ENCODE results near the gene SLC19A3.

SLC19A3 gene

DNA sequence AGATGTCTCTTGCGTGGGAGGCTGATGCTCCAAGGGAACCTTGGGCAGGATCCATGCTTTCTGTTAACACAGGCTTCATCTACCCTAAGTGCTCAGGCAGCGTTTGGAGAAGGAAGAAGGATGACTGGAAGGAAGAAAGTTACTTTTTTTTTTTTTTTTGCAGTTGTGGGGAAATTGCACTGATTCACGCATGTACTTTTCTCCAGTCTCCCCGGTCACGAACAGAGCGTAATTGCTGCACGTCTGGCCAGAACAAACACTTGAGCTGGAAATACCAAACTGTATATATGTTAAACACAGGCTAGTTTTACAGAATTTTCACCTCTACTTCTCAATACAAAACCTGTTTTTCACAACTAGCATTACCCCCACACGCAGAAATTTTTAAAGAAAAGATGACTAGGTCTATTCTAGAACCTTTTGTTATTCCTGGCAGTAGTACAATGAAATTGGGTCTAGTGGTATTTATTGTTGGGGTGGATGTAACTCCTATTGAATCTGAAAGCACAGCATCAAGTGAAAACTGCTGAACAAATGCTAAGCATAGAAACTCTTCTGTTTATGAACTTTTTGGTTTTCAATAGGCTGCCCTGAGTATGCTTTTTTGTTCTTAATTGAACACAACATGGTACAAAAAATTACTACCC lies 60.5 kb downstream of the SLC19A3 start:
- TF ChIP-seq, protein P1, sequence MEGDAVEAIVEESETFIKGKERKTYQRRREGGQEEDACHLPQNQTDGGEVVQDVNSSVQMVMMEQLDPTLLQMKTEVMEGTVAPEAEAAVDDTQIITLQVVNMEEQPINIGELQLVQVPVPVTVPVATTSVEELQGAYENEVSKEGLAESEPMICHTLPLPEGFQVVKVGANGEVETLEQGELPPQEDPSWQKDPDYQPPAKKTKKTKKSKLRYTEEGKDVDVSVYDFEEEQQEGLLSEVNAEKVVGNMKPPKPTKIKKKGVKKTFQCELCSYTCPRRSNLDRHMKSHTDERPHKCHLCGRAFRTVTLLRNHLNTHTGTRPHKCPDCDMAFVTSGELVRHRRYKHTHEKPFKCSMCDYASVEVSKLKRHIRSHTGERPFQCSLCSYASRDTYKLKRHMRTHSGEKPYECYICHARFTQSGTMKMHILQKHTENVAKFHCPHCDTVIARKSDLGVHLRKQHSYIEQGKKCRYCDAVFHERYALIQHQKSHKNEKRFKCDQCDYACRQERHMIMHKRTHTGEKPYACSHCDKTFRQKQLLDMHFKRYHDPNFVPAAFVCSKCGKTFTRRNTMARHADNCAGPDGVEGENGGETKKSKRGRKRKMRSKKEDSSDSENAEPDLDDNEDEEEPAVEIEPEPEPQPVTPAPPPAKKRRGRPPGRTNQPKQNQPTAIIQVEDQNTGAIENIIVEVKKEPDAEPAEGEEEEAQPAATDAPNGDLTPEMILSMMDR (IDR thresholded peaks at IDR 0.05; ENCODE audit: insufficient read depth, low read depth, low read length, missing control alignments), result no peak
- peak; percentile 16 for DNase-seq (ENCODE audit: low read depth)
- no peak overlapping the region for H3K4me3 ChIP-seq (ENCODE audit: low read length)

DNA sequence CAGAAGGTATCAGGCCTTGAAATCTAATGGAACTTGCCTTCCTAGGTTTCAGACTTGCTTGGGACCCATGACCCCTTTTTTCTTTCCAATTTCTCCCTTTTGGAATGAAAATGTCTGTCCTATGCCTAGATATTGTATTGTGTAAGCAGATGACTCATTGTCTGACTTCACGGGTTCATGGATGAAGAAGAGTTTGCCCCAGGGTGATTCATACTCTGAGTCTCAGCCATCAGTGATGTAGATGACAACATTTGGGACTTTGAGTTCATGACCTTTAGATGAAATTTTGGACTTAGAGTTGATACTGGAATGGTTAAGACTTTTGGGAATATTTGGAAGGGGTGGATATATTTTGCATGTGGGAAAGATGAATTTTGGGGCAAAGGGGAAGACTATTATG lies 62.4 kb downstream of the SLC19A3 start:
- TF ChIP-seq, protein P1 (IDR thresholded peaks at IDR 0.05; ENCODE audit: insufficient read depth, low read depth, low read length, missing control alignments), result no peak
- H3K4me3 ChIP-seq (ENCODE audit: low read length), result no peak overlapping the region
- peak; percentile 91 for DNase-seq (ENCODE audit: low read depth)

DNA sequence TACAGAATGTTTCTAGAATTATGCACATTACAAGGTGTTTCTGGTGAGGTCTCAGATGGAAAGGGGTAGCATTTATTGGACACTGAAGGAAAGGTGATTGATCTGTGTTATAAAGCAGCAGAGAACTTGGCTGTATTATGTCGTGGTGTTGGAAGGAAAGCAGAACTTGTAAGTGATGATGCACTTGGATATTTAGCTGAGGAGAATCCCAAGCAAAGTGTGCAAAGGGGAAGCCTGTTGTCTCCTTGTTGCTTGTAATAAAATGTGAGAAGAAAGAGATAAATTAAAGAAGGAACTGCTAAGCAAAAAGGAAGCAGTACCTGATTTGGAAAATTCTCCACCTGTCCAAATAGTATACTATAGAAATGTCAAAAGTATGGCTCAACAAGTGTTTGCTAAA lies 63.4 kb downstream of the SLC19A3 start:
- DNase-seq (ENCODE audit: low read depth), result no peak
- TF ChIP-seq, protein P1 (IDR thresholded peaks at IDR 0.05; ENCODE audit: insufficient read depth, low read depth, low read length, missing control alignments), result no peak
- no peak overlapping the region for H3K4me3 ChIP-seq (ENCODE audit: low read length)

DNA sequence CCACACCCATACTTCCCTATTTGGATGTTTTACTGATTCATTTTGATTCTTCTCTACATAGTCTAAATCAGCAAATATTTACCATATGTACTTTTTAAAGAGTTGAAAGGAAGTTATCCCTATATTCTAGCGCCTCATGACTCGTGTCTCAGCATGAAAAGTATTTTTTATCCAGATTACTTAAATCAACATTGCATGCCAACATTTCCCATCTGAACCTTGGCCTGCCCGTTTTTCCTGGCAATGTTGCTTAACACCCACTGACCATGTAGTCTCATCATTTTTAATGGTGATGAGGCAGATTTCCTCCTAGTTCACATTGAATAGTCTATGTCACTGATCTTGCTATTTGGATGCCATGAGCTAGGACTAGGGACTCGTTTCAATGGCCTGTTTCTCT lies 64.4 kb downstream of the SLC19A3 start:
- TF ChIP-seq, protein P1 (IDR thresholded peaks at IDR 0.05; ENCODE audit: insufficient read depth, low read depth, low read length, missing control alignments), result no peak
- peak; percentile 48 for DNase-seq (ENCODE audit: low read depth)
- H3K4me3 ChIP-seq (ENCODE audit: low read length), result no peak overlapping the region

DNA sequence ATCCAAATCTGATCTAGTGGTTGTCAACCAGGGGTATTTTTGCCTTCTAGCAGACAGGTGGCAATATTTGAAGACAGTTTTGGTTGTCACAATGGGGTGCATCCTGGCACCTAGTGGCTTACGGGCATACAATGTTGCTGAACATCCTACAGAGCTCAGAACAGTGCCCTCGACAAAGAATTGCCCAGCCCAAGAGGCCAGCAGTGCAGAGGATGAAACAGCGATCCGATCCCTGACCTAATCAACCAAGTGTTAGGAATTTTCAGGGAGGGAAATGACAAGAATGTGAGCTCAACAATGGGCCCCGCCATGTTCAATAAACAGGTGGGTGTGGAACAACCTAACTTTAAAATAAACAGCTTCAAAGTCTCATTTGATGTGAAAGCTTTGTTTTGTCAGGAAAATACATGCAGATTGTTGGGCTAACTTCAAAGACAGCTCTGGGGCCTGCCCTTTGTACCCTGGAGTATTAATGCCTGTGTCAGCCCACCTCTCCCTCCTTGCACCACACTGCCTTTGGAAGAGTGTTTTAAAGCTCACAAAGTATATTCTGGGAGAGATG lies 73.8 kb downstream of the SLC19A3 start:
- no peak for DNase-seq (ENCODE audit: low read depth)
- no peak overlapping the region for H3K4me3 ChIP-seq (ENCODE audit: low read length)
- TF ChIP-seq, protein P1 (IDR thresholded peaks at IDR 0.05; ENCODE audit: insufficient read depth, low read depth, low read length, missing control alignments), result no peak

DNA sequence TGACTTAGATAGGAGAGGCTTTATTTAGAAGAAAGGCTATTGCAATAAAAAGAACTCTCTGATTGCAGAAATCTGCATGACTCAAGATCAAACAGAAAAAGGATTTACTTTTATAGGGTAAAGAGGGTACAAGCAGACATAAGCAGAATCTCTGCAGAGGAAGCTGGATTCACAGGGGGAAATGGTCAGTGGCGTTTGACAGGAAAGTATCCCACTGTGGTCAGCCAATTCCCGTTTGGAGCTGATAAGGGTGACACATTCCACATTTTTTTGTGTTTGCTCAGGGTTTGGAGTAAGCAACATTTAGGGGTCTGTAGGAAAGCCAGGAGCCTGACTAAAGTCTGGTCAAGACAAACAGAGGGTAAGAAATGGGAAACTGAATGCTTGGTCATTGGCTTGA lies 75.2 kb downstream of the SLC19A3 start:
- no peak for DNase-seq (ENCODE audit: low read depth)
- H3K4me3 ChIP-seq (ENCODE audit: low read length), result no peak overlapping the region
- TF ChIP-seq, protein P1 (IDR thresholded peaks at IDR 0.05; ENCODE audit: insufficient read depth, low read depth, low read length, missing control alignments), result no peak

DNA sequence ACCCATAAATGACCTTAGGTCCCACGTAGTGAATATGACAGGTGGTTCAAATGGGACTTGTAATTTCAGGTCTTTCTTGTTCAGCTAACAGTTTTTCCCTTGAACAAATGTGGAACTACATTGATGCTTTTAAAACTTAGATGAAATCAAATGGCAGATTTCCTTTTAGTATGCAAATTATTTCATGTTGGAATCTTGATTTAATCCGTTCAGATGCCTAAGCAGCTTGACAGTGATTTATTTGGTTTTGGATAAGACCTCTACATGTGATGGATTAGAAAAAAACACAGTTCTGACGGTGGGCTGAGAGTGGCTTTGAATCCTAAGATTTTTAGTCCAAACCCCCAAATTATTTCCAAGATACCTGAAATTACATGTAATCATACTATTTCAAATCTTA lies 83.6 kb downstream of the SLC19A3 start:
- H3K4me3 ChIP-seq (ENCODE audit: low read length), result no peak overlapping the region
- DNase-seq (ENCODE audit: low read depth), result no peak
- TF ChIP-seq, protein P1 (IDR thresholded peaks at IDR 0.05; ENCODE audit: insufficient read depth, low read depth, low read length, missing control alignments), result no peak

Measured in epithelial cell of esophagus (primary cell).